HG03280 (cell line): Measurements from ENCODE around the gene MAGI2.

Source experiments
- ATAC-seq: cut with Tn5 transposase; IDR thresholded peaks from one replicate; pipeline ENCODE4 v1.9.1; 2021; ENCODE audit warnings: mild to moderate bottlenecking, moderate library complexity; ENCODE audit not compliant: unreplicated experiment

The MAGI2 gene

DNA sequence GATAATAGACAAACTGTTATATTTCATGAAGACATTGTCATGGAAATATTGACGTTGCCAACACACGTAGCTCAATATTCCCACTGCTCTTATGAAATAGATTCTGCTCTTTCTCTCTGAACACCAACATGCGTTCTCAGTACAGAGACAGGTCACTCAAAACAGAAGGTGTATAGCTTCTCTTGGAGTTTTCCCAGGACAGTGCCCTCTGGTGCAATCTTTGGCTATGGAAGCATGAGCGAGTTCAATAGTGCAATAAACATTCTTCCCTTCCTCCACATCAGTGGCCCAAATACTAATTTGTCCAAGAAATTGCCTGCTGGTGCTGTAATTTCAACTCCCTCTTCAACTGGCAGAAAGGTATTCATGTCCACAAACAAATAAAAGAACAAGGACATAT is 145.3 kb downstream of the MAGI2 start:
- ATAC-seq, result no peak

DNA sequence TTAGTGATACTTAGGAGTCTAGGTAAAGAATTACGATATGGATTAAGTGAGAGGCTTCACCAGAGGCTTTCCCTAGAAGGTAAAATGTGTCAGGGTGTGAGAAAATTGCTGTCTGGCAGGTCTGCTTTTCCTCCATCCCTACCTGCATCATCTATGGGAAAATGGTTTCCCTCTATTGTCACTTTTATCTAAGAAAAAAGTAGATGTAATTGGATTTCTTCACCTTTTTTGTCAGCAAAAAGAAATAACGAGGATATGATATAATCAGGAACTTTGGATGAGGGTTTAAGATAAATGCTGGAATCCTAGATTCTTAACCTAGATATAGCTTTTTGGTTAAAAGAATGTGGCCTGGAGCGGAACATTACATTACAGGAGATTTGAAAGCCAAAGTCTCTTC is 146.1 kb downstream of the MAGI2 start:
- no peak for ATAC-seq

GRCh38 chr7:79304711-79305110 is 148.8 kb downstream of the MAGI2 start:
- ATAC-seq, result no peak

DNA sequence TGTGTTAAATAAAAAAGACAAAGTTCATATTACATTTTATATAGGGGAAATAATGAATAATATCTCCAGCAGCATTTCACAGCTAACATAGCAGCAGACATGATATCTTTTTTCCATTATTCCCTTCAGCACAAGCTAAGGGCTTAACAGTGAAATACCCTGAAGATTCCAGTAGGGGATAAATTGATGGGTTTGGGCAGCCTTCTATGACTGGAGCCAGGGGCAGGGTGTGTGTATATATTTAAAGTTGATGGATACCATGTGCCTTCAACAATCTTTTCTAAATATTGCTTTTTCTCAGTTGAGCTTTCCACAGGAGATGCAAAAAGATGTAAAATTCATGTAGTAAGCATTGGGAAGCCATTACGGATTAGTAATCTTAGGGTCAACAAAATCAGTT is 151.2 kb downstream of the MAGI2 start:
- no peak for ATAC-seq

DNA sequence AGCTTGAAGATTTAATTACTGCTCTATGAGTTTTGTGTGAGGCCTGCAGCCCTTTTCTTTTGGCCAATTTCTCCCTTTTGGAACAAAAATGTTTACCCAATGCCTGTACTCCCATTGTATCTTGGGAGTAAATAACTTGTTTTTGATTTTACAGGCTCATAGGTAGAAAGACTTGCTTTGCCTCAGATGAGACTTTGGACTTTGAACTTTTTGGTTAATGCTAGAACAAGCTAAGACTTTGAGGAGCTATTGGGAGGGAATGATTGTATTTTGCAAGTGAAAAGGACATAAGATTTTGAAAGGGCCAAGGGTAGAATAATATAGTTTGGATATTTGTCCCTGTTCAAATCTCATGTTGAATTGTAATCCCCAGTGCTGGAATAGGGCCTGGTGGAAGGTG is 152.0 kb downstream of the MAGI2 start:
- ATAC-seq, result no peak

DNA sequence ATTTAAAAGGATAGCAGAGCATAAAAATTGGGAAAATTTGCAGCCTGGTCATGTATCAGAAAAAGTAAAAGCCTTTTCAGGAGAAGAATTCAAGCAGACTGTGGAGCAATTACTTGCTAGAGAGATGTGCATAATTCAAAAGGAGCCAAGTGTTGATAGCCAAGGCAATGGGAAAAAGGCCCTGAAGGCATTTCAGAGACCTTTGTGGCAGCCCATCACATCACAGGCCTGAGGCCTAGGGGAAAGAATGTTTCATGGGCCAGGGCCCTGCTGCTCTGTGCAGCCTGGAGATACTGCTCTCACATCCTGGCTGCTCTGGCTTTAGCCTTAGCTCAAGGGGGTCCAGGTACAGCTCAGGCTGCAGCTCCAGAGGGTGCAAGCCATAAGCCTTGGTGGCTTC is 152.9 kb downstream of the MAGI2 start:
- ATAC-seq, result no peak

DNA sequence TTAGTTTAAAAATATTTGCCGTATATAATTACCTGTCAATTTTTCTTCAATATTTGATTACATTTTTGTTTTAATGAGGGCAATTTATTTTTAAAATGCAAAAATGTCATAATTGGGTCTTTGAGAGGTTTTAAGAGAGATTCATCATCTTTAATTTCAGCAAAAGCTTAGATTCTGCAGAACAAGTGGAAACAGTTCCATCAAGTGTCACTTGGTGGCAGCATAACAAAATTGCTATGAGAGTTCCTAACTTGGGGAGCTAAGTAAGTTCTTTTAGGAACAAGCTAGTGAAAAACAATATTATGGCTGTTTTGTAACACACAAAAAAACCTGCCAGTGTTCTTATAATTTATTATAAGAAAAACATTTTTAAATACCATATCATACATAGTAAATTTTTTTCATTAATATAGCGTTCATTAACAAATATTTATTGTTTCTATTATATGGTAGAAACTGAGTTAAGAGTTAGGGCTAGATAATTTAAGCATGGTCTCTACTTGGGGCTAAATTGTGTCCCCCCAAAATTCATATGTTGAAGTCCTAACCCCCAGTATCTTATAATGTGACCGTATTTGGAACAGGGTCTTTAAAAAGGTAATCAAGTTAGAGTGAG is 155.2 kb downstream of the MAGI2 start:
- no peak for ATAC-seq

DNA sequence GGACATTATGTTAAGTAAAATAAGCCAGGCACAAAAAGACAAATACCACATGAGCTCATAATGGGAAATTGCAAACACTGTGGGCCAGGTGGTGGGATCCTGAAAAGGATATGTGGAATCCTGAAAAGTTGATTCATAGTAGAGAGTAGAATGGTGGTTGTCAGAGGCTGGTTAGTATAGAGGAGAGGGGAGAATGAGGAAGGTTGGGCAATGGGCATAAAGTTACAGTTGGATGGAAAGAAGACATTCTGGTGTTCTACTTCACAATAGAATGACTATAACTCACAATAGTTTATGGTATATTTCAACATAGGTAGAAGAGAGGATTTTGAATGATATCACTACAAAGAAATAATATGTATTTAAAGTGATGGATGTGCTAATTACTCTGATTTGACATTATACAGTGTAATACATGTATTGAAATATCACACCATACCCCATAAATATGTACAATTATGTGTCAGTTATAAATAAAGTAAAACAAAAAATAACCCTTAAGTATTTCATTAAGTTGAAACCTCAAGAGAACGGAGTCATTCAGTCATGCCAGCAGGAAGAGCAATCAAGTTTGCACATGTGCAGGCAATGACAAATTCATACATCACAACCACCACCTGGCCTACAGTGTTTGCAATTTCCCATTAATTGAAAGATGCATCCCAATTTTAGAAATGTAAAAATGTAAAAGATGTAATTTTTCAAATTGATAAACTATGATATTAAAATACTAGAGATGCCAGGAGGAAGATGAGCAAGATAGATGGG is 156.7 kb downstream of the MAGI2 start:
- ATAC-seq, result no peak

DNA sequence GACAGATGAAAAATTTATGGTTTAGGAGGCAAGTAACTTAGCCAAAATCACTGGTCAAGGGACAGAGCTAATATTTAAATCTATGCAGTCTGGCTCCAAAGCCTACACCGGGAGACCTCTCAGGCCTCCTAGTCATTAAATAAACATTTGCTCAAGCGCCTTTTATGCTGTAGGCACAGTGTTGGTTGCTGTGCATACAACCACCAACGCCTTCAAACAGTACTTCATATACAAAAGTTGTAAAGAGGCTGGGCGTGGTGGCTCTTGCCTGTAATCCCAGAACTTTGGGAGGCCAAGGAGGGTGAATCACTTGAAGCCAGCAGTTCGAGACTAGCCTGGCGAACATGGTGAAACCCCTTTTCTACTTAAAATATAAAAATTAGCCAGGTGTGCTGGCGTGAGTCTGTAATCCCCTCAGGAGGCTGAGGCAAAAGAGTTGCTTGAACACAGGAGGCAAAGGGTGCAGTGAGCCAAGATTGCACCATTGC is 159.8 kb downstream of the MAGI2 start:
- ATAC-seq, result no peak

GRCh38 chr7:79292834-79293233 is 160.6 kb downstream of the MAGI2 start:
- no peak for ATAC-seq

DNA sequence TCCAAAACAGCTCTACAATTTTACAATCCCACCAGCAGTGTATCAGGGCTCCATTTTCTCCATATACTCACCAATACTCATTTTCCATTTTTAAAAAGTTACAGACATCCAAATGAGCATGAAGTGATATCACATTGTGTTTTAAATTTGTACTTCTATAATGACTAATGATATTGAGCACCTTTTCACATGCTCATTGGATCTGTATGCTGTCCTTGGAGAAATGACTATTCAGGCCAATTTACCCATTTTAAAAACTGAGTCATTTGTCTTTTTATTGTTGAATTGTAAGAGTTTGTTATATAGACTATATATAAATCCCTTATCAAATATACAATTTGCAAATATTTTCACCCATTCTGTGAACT is 162.0 kb downstream of the MAGI2 start:
- ATAC-seq, result no peak

DNA sequence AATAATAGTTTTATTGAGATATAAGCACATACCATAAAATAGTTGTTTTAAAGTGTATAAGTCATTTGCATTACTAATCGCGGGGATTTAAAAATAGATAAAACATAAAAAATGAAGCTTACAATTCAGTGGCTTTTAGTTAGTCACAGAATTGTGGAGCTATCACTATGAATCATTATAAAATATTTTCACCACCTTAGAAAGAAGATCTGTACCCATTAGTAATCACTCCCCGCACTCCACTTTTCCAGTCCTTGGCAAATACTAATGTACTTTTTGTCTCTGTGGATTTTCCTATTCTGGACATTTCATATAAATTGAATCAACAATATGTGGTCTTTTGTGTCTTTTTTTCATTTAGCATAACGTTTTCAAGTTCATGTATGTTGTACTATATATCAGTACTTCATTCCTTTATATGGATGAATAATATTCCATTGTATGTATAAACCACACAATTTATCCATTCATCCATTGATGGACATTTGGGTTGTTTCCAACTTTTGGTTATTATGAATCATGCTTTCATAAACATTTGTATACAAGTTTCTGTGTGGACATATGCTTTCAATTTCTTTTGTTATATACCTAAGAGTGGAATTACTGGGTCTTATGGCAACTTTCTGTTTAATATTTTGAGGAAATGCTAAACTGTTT is 162.5 kb downstream of the MAGI2 start:
- no peak for ATAC-seq

DNA sequence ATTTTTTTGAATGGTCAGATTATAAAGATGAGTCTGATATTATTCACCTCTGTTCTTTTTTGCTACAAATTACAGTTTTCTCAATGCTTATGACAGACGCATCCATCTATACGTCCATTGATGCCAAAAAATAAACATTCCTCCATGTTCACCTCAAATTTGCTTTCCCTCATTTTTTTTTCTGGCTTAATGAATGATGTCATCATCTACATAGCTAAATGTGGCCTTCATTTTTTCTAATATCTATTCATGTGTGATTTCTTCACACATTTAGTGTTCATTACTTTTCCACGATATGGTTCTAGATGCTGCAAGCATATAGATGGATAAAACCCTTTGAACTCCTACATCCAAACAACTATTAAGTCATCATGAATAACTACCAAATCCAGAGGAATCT is 163.1 kb downstream of the MAGI2 start:
- no peak for ATAC-seq

- no peak for ATAC-seq
These were observed 164.8 kb downstream of the MAGI2 start for GRCh38 chr7:79288655-79289054.

- ATAC-seq, result no peak
These were observed 165.5 kb downstream of the MAGI2 start for GRCh38 chr7:79287981-79288380.

DNA sequence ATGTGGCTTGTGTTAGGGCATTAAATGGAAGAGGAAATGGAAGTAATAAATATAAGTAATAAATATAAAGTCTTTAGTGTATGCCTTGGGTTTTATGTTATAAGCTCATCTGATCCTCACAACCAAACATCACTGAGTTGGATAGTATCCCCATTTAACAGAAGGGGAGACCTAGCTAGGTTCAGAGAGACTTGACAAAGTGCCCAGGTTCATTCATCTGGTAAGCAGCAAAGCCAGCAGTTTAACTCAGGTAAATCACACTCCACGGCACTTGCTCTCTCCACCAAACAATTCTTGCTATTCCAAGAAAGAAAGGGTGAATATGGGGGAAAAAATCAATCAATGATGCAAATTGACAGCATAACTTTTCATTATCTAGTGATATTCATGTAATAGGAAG is 167.3 kb downstream of the MAGI2 start:
- ATAC-seq, result no peak

DNA sequence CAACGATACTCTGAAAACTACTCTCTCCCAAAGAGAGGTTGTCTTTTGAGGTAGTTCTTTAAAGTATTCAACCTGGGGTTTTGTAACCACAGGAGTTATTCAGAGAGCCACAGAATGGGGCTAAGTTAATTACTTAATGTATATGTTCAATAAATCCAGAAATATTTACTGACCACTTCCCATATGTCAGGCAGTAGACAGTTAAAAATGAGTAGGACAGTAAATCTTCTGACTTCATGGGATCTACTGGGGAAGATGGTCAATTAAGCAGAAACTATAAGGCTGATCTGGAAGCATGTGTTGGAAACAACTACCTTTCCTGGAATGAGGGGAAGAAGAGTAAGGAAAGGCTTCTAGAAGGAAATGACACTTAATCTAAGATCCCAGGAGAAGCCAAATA is 167.7 kb downstream of the MAGI2 start:
- no peak for ATAC-seq

DNA sequence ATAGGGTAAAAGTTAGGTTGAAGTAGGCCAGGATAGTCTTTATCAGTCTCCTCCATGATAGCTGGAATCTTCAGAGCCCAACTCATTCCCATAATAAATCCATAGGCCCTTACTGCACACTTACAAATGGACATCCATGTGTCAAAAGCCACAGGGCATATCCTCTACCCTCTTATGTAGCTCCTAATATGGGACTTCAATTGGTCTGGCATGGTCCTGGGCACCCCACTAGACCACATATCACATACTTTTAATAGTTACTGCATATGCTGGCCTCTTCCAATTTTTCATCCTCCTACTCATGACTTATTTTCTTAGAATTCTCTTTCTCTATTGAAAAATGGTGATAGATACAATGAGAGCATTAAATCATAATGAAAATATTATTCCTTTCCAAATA is 169.3 kb downstream of the MAGI2 start:
- no peak for ATAC-seq

- ATAC-seq, result no peak
These were observed 170.4 kb downstream of the MAGI2 start for GRCh38 chr7:79282882-79283602.

DNA sequence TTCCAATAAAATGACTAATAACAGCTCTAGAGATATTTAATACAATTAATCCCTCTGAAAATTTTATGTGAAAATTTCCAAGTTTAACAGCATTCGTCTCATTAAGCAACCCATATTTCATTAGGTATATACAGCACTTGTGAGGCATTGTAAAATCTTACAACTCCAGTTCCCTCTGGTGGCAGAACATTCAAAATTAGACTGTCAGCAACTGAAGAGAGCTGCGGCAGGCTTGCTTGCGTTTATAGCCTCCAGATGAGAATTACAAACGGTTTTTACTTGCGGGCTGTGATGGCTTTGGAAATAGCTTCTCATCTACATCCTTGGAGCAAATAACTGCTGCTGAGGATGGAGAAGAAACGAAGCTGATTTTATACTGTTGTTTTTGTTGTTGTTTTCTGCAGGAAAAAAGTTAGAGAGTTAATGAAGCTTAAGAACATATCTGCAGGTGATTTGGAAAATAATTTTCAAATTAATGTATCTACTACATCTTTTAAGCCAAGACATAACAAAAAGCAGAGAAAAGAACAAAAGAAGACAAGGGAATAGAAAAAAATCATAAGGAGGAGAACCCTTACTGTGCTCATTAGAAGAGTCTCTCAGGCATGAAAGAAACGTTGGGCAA is 171.3 kb downstream of the MAGI2 start:
- ATAC-seq, result no peak

- ATAC-seq, result no peak
These were observed 172.0 kb downstream of the MAGI2 start for GRCh38 chr7:79281426-79281825.
